ENCODE measurements around the gene PTPRT. TPM values are rescaled to one million over a fixed set of nuclear protein-coding genes. Genes with fewer than 3 reads are reported as not detected.

Gene PTPRT
- total and polyA plus RNA-seq, 2 of the 4 experiments (the other 2 are of a cell fraction) = not detected

DNA sequence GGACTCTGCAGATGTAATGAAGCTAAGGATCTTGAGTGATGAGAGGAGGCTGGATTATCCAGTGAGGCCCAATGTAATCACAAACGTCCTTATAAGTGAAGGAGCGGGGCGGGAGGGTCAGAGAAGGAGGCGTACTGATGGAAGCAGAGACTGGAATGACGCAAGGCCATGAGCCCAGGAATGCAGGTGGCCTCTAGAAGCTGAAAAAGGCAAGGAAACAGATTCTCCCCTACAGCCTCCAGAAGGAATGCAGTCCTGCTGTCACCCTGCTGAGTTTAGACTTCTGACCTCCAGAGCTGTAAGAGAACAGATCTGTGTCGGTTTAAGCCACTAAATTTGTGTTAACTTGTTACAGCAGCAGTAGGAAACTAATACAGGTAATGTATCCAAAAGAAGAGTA, 227.9 kb downstream of the PTPRT start:
- ATAC-seq (ENCODE audit: low read depth) = no peak
- Histone ChIP-seq H2AK5ac (ENCODE audit: low read depth, low read length) (no peak overlapping the region), H3K9me1 (ENCODE audit: insufficient read depth, low read length) (no peaks in the 10 kb centered on the region), H3K36me3 (ENCODE audit: control insufficient read depth, insufficient read depth, low read length) (no peaks in the 10 kb centered on the region), H4K5ac (ENCODE audit: low read depth, low read length) (no peak overlapping the region), H3K14ac (replicated peaks; ENCODE audit: low read depth, low read length) (no peak overlapping the region), H4K20me1 (ENCODE audit: insufficient read depth, low read length) (no peaks in the 10 kb centered on the region), H3K27ac (ENCODE audit: insufficient read depth, low read length) (no peak overlapping the region), H4K8ac (ENCODE audit: low read depth in 2 of 2, low read length in 2 of 2) (no peak overlapping the region), H2BK120ac (ENCODE audit: low read depth, low read length) (no peak overlapping the region), H3K4me1 (ENCODE audit: control insufficient read depth, insufficient read depth, low read length) (no peaks in the 10 kb centered on the region), H2AK9ac (replicated peaks; ENCODE audit: low read depth, low read length, poor library complexity) (no peak overlapping the region), H3K9me3 (ENCODE audit: control insufficient read depth, insufficient read depth, low read length) (peaks cover 8% of the 10 kb centered on the region; the same call in 1 of the 2 replicates), H3K56ac (ENCODE audit: extremely low read depth, insufficient read depth, low read length) (no peak overlapping the region), H2BK5ac (ENCODE audit: low read depth, low read length, poor library complexity, severe bottlenecking) (no peak overlapping the region), H3K4ac (ENCODE audit: low read depth, low read length) (no peak overlapping the region), H3K4me2 (ENCODE audit: low read depth, low read length) (no peak overlapping the region), H3K23ac (ENCODE audit: low read depth, low read length) (no peak overlapping the region), H3K18ac (ENCODE audit: low read depth, low read length) (no peak overlapping the region), H2BK15ac (ENCODE audit: low read depth, low read length) (no peak overlapping the region), H4K91ac (ENCODE audit: insufficient read depth, low read depth, low read length) (no peak overlapping the region), H3K9ac (ENCODE audit: low read depth, low read length) (no peak overlapping the region), H2AFZ (replicated peaks; ENCODE audit: low read length, poor library complexity) (no peak overlapping the region), H3K27me3 (ENCODE audit: control insufficient read depth, insufficient read depth, low read length) (no peaks in the 10 kb centered on the region), H2BK20ac (ENCODE audit: low read depth, low read length) (no peak overlapping the region), H3K79me1 (ENCODE audit: low read depth in 1 of 2, low read length in 2 of 2) (no peaks in the 10 kb centered on the region), H3K4me3 (ENCODE audit: insufficient read depth, low read depth, low read length) (no peak overlapping the region)
- no TSS peak for BruUV-seq (replicated peaks)
- CTCF ChIA-PET = no interaction called here
- DNase-seq = no peak
- WGBS, 2 experiments (ENCODE audit: extremely low coverage in 2 of 2, insufficient read length in 1 of 2) = no CpG with 5 or more reads among the region's 6 CpGs
- intact Hi-C loops (cut with micrococcal nuclease) (no loop called here), dilution Hi-C loops (cut with HindIII; ENCODE audit: low sequenced_read_pairs, unreplicated experiment) (no loop called here), in situ Hi-C loops (cut with MboI; ENCODE audit: low sequenced_read_pairs) (no loop called here)
- TF ChIP-seq CHD1 (IDR thresholded peaks at IDR 0.05; ENCODE audit: low read depth, low read length) (no peak), POLR2A (IDR thresholded peaks at IDR 0.05; ENCODE audit: low read depth, low read length) (no peak), FOS (IDR thresholded peaks at IDR 0.05; ENCODE audit: low read depth, low read length) (no peak), MAZ (IDR thresholded peaks at IDR 0.05; ENCODE audit: borderline replicate concordance, low read depth, low read length) (no peak), MAFK (IDR thresholded peaks at IDR 0.05; ENCODE audit: low read depth, low read length) (no peak), RCOR1 (IDR thresholded peaks at IDR 0.05; ENCODE audit: insufficient replicate concordance, low read length) (no peak), MXI1 (IDR thresholded peaks at IDR 0.05; ENCODE audit: borderline replicate concordance, low read depth, low read length) (no peak), BHLHE40 (IDR thresholded peaks at IDR 0.05; ENCODE audit: low read depth, low read length) (no peak), NFE2L2 (IDR thresholded peaks at IDR 0.05; ENCODE audit: low read depth, low read length) (no peak), CEBPB (IDR thresholded peaks at IDR 0.05; ENCODE audit: low read depth, low read length) (no peak), SMC3 (IDR thresholded peaks at IDR 0.05; ENCODE audit: low read depth, low read length) (no peak), RFX5 (IDR thresholded peaks at IDR 0.05; ENCODE audit: low read depth, low read length) (no peak)
- TF ChIP-seq, protein P1, sequence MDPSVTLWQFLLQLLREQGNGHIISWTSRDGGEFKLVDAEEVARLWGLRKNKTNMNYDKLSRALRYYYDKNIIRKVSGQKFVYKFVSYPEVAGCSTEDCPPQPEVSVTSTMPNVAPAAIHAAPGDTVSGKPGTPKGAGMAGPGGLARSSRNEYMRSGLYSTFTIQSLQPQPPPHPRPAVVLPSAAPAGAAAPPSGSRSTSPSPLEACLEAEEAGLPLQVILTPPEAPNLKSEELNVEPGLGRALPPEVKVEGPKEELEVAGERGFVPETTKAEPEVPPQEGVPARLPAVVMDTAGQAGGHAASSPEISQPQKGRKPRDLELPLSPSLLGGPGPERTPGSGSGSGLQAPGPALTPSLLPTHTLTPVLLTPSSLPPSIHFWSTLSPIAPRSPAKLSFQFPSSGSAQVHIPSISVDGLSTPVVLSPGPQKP (IDR thresholded peaks at IDR 0.05; ENCODE audit: borderline replicate concordance, low read depth, low read length) = no peak
- TF ChIP-seq, protein P2, sequence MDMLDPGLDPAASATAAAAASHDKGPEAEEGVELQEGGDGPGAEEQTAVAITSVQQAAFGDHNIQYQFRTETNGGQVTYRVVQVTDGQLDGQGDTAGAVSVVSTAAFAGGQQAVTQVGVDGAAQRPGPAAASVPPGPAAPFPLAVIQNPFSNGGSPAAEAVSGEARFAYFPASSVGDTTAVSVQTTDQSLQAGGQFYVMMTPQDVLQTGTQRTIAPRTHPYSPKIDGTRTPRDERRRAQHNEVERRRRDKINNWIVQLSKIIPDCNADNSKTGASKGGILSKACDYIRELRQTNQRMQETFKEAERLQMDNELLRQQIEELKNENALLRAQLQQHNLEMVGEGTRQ (IDR thresholded peaks at IDR 0.05; ENCODE audit: low read depth, low read length) = no peak
- TF ChIP-seq, protein P3, sequence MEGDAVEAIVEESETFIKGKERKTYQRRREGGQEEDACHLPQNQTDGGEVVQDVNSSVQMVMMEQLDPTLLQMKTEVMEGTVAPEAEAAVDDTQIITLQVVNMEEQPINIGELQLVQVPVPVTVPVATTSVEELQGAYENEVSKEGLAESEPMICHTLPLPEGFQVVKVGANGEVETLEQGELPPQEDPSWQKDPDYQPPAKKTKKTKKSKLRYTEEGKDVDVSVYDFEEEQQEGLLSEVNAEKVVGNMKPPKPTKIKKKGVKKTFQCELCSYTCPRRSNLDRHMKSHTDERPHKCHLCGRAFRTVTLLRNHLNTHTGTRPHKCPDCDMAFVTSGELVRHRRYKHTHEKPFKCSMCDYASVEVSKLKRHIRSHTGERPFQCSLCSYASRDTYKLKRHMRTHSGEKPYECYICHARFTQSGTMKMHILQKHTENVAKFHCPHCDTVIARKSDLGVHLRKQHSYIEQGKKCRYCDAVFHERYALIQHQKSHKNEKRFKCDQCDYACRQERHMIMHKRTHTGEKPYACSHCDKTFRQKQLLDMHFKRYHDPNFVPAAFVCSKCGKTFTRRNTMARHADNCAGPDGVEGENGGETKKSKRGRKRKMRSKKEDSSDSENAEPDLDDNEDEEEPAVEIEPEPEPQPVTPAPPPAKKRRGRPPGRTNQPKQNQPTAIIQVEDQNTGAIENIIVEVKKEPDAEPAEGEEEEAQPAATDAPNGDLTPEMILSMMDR (conservative IDR thresholded peaks at IDR 0.05; ENCODE audit: low read depth, low read length) = no peak
- POLR2A ChIA-PET (ENCODE audit: unreplicated experiment) = no interaction called here

Data from IMR-90 (cell line).